IMR-90 (cell line): ENCODE measurements around the gene DHDDS.

Experiments
- BHLHE40 ChIP-seq: fragments of 150-350 bp; IDR thresholded peaks from 2 replicates; pipeline ENCODE4 v1.6.1; 2016; ENCODE audit warnings: mild to moderate bottlenecking, low read depth, low read length
- CEBPB ChIP-seq: IDR thresholded peaks from 2 replicates; pipeline ENCODE4 v1.6.1; 2012; ENCODE audit warnings: low read depth, low read length, improper control_type of control experiment
- CHD1 ChIP-seq: IDR thresholded peaks from 2 replicates; pipeline ENCODE4 v1.6.1; 2012; ENCODE audit warnings: low read depth, low read length, improper control_type of control experiment
- CTCF ChIP-seq: conservative IDR thresholded peaks from 2 replicates; pipeline ENCODE4 v1.5.1; 2012; ENCODE audit warnings: mild to moderate bottlenecking, low read depth, low read length, improper control_type of control experiment
- ELK1 ChIP-seq: fragments of 150-350 bp; IDR thresholded peaks from 2 replicates; pipeline ENCODE4 v1.6.1; 2016; ENCODE audit warnings: low read depth, mild to moderate bottlenecking, low read length, moderate library complexity, borderline replicate concordance
- POLR2A ChIP-seq: IDR thresholded peaks from 2 replicates; pipeline ENCODE4 v1.6.1; 2012; ENCODE audit warnings: mild to moderate bottlenecking, low read depth, low read length
- RAD21 ChIP-seq: IDR thresholded peaks from 2 replicates; pipeline ENCODE4 v1.6.1; 2012; ENCODE audit warnings: low read length, improper control_type of control experiment
- RCOR1 ChIP-seq: IDR thresholded peaks from 2 replicates; pipeline ENCODE4 v1.6.1; 2012; ENCODE audit warnings: mild to moderate bottlenecking, low read length, improper control_type of control experiment; ENCODE audit not compliant: insufficient replicate concordance
- RFX5 ChIP-seq: IDR thresholded peaks from 2 replicates; pipeline ENCODE4 v1.8.0; 2012; ENCODE audit warnings: low read depth, mild to moderate bottlenecking, low read length, moderate library complexity
- SMC3 ChIP-seq: fragments of 150-350 bp; IDR thresholded peaks from 2 replicates; pipeline ENCODE4 v1.6.1; 2016; ENCODE audit warnings: low read depth, mild to moderate bottlenecking, antibody characterized with exemption, low read length, moderate library complexity
- USF2 ChIP-seq: fragments of 150-350 bp; IDR thresholded peaks from 2 replicates; pipeline ENCODE4 v1.6.1; 2017; ENCODE audit warnings: mild to moderate bottlenecking, antibody characterized with exemption, low read length, low read depth

GRCh38 chr1:26482921-26483320 lies 50.8 kb downstream of the DHDDS start:
- TF ChIP-seq RCOR1 (no peak), CTCF (no peak), POLR2A (no peak), SMC3 (no peak), USF2 (no peak), ELK1 (no peak), CEBPB (no peak), BHLHE40 (no peak), RFX5 (no peak), CHD1 (no peak), RAD21 (no peak)
